NB4 (cell line): ENCODE data around the gene PHF12.

Experiments used
- CTCF ChIP-seq: IDR thresholded peaks from one replicate; pipeline ENCODE4 v1.5.1; 2012; ENCODE audit warnings: low read depth, low read length
- MYC ChIP-seq: IDR thresholded peaks from 2 replicates; pipeline ENCODE4 v1.6.1; 2011; ENCODE audit warnings: low read depth, low read length
- POLR2A ChIP-seq: IDR thresholded peaks from 2 replicates; pipeline ENCODE4 v1.6.1; 2011; ENCODE audit warnings: mild to moderate bottlenecking; ENCODE audit not compliant: insufficient read length; ENCODE audit errors: extremely low read depth

GRCh38 chr17:28957992-28958355 is 6.7 kb upstream of the PHF12 start:
- TF ChIP-seq POLR2A (no peak), CTCF (no peak), MYC (no peak)
